22Rv1 (cell line): Measurements from ENCODE around the gene BTBD9.

Source experiments
- H3K27ac ChIP-seq: fragments of 450-650 bp; 2 replicates; pipeline ENCODE4 v1.5.1; 2017
- CTCF ChIP-seq: fragments of 450-650 bp; IDR thresholded peaks from 2 replicates; pipeline ENCODE4 v1.5.1; 2017; ENCODE audit warnings: mild to moderate bottlenecking
- ZFX ChIP-seq: fragments of 450-650 bp; IDR thresholded peaks from 2 replicates; pipeline ENCODE4 v1.6.1; 2017; ENCODE audit warnings: antibody characterized with exemption, borderline replicate concordance

The BTBD9 gene

GRCh38 chr6:38119516-38119915, 520.2 kb downstream of the BTBD9 start:
- TF ChIP-seq CTCF (no peak), ZFX (no peak)
- H3K27ac ChIP-seq = no peak overlapping the region

GRCh38 chr6:38118791-38119365, 520.9 kb downstream of the BTBD9 start:
- H3K27ac ChIP-seq = no peak overlapping the region
- TF ChIP-seq ZFX (no peak), CTCF (no peak)
